K562 (cell line): Measurements from ENCODE around the gene DPYSL4. TPM values are rescaled to one million over a fixed set of nuclear protein-coding genes. Genes with fewer than 3 reads are reported as not detected.

Experiments used
- ATAC-seq: fragments of 200-7000 bp; cut with Tn5 transposase; 3 replicates; pipeline ENCODE4 v1.9.1; 2020; ENCODE audit warnings: moderate library complexity
- BruUV-seq: library from RNA; stranded (reverse); fragments of 400-500 nt; replicated peaks from 2 replicates; lab custom pipeline; 2021; lab: Mats Ljungman, UMichigan
- CTCF ChIA-PET: fragments of 300-600 bp; formaldehyde crosslinking; extraction: SDS; loops from one replicate; lab custom pipeline; 2021; ENCODE audit warnings: low intra/inter-chr PET ratio; lab: Yijun Ruan, JAX
- POLR2A ChIA-PET: fragments of 300-600, 350-650 bp; sonication (Branson Sonifier 250); formaldehyde crosslinking; extraction: SDS; loops from one replicate; lab custom pipeline; 2021; ENCODE audit warnings: antibody characterized with exemption, inconsistent platforms; lab: Yijun Ruan, JAX
- DNase-seq, 4 experiments: peaks; one replicate each; pipeline versions ENCODE4 v3.0.0 to v3.0.0-alpha.2; 2011 to 2018; ENCODE audit warnings: low spot score in 3 of 4, mixed read lengths in 3 of 4; ENCODE audit errors: extremely low read depth in 1 of 4
- FAIRE-seq: peaks from 2 replicates; lab custom pipeline; 2011; peaks lifted over from hg19 to GRCh38; lab: Jason Lieb, UNC
- H2AFZ ChIP-seq: 2 replicates; pipeline ENCODE4 v1.6.0; 2011; ENCODE audit warnings: low read depth, low read length, control low read depth, inconsistent platforms
- H3K27ac ChIP-seq: fragments of 200-600 bp; 3 replicates; pipeline ENCODE4 v1.8.0; 2011; ENCODE audit warnings: low read depth, mild to moderate bottlenecking, control low read depth, inconsistent platforms, low read length, moderate library complexity, mixed read lengths; ENCODE audit errors: extremely low read depth
- H3K27me3 ChIP-seq, 2 experiments: fragments of 300-600 bp in 1 of 2; 2 replicates in 1 of 2; 3 replicates in 1 of 2; pipeline versions ENCODE4 v1.6.0 to v1.8.0; 2011; ENCODE audit warnings: inconsistent platforms in 2 of 2, low read length in 2 of 2, mild to moderate bottlenecking in 1 of 2, mixed read lengths in 1 of 2, moderate library complexity in 1 of 2; ENCODE audit not compliant: control insufficient read depth in 2 of 2, insufficient read depth in 2 of 2
- H3K36me3 ChIP-seq: fragments of 300-600 bp; 3 replicates; pipeline ENCODE4 v1.8.0; 2011; ENCODE audit warnings: mild to moderate bottlenecking, low read length, inconsistent platforms; ENCODE audit not compliant: control insufficient read depth, insufficient read depth
- H3K4me1 ChIP-seq, 2 experiments: fragments of 200-600 bp in 1 of 2; replicated peaks in 1 of 2; 2 replicates in 1 of 2; 3 replicates in 1 of 2; pipeline versions ENCODE4 v1.5.1 to v1.8.0; 2011; ENCODE audit warnings: inconsistent platforms in 2 of 2, low read length in 2 of 2, mild to moderate bottlenecking in 1 of 2, mixed read lengths in 1 of 2, moderate library complexity in 1 of 2; ENCODE audit not compliant: control insufficient read depth in 2 of 2, insufficient read depth in 2 of 2
- H3K4me2 ChIP-seq: 2 replicates; pipeline ENCODE4 v1.6.1; 2011; ENCODE audit warnings: low read length, control low read depth, inconsistent platforms, mixed read lengths; ENCODE audit not compliant: insufficient read depth
- H3K4me3 ChIP-seq: fragments of 200-600 bp; sonication (generic), shearing (Covaris generic); 2 replicates; pipeline ENCODE4 v1.5.1; 2016; ENCODE audit warnings: control low read depth, inconsistent platforms
- H3K79me2 ChIP-seq: fragments of 200-600 bp; 3 replicates; pipeline ENCODE4 v1.8.0; 2011; ENCODE audit warnings: low read length, inconsistent platforms; ENCODE audit not compliant: control insufficient read depth, insufficient read depth
- H3K9ac ChIP-seq, 2 experiments: 2 replicates each; pipeline versions ENCODE4 v1.6.0 to v1.6.1; 2011; ENCODE audit warnings: low read depth in 2 of 2, low read length in 2 of 2, control low read depth in 1 of 2, inconsistent platforms in 1 of 2, mild to moderate bottlenecking in 1 of 2, mixed read lengths in 1 of 2; ENCODE audit not compliant: insufficient read depth in 1 of 2
- H3K9me1 ChIP-seq: one replicate; pipeline ENCODE4 v1.6.0; 2011; ENCODE audit warnings: inconsistent platforms, mild to moderate bottlenecking, low read length, moderate library complexity; ENCODE audit not compliant: control insufficient read depth, insufficient read depth
- H3K9me3 ChIP-seq: replicated peaks from 2 replicates; pipeline ENCODE4 v1.5.1; 2011; ENCODE audit warnings: low read depth, low read length, inconsistent platforms; ENCODE audit not compliant: control insufficient read depth, insufficient read depth
- H4K20me1 ChIP-seq: replicated peaks from 2 replicates; pipeline ENCODE4 v1.6.1; 2011; ENCODE audit warnings: low read length, inconsistent platforms, mixed read lengths; ENCODE audit not compliant: control insufficient read depth, insufficient read depth
- ARID3A ChIP-seq: IDR thresholded peaks from 2 replicates; pipeline ENCODE4 v1.6.1; 2012; ENCODE audit warnings: low read depth, low read length, improper control_type of control experiment, borderline replicate concordance
- CREM ChIP-seq: IDR thresholded peaks from 2 replicates; pipeline ENCODE4 v1.6.1; 2014; ENCODE audit warnings: antibody characterized with exemption, low read depth
- EWSR1 ChIP-seq: fragments of 450-650 bp; IDR thresholded peaks from 2 replicates; pipeline ENCODE4 v1.6.1; 2018; ENCODE audit warnings: borderline replicate concordance, mild to moderate bottlenecking, low read depth, moderate library complexity; ENCODE audit not compliant: partially characterized antibody
- FOS ChIP-seq: IDR thresholded peaks from 3 replicates; pipeline ENCODE4 v1.6.1; 2011; ENCODE audit not compliant: insufficient read length; ENCODE audit errors: extremely low read depth
- FOXP1 ChIP-seq: sonication (generic); formaldehyde crosslinking; IDR thresholded peaks from 2 replicates; pipeline ENCODE4 v1.8.0; 2022; ENCODE audit warnings: mild to moderate bottlenecking, missing genetic modification reagents
- HMBOX1 ChIP-seq: sonication (generic); IDR thresholded peaks from 2 replicates; pipeline ENCODE4 v1.6.1; 2016
- MED1 ChIP-seq: sonication (generic); formaldehyde crosslinking; IDR thresholded peaks from 2 replicates; pipeline ENCODE4 v1.8.1; 2023; ENCODE audit warnings: missing genetic modification reagents, borderline replicate concordance
- MTA2 ChIP-seq: fragments of 450-650 bp; IDR thresholded peaks from 2 replicates; pipeline ENCODE4 v1.6.1; 2016; ENCODE audit warnings: low read depth
- NR3C1 ChIP-seq: sonication (generic); formaldehyde crosslinking; IDR thresholded peaks from 2 replicates; pipeline ENCODE4 v1.8.1; 2022; ENCODE audit warnings: missing genetic modification reagents
- POLR3A ChIP-seq: IDR thresholded peaks from 2 replicates; pipeline ENCODE4 v1.6.1; 2011; ENCODE audit warnings: borderline replicate concordance, mild to moderate bottlenecking, moderate library complexity; ENCODE audit not compliant: insufficient read length, insufficient read depth; ENCODE audit errors: extremely low read depth
- ZC3H11A ChIP-seq: IDR thresholded peaks from 2 replicates; pipeline ENCODE4 v1.6.1; 2012; ENCODE audit warnings: low read depth, low read length, improper control_type of control experiment
- ZNF133 ChIP-seq: fragments of 250-450 bp; sonication (Bioruptor Pico); IDR thresholded peaks from 2 replicates; pipeline ENCODE4 v1.4.0; 2020; ENCODE audit warnings: mild to moderate bottlenecking
- ZNF212 ChIP-seq: fragments of 450-650 bp; formaldehyde crosslinking; IDR thresholded peaks from 2 replicates; pipeline ENCODE4 v1.4.0; 2020; ENCODE audit warnings: mild to moderate bottlenecking
- ZNF583 ChIP-seq: fragments of 250-450 bp; sonication (Bioruptor Pico); IDR thresholded peaks from 2 replicates; pipeline ENCODE4 v1.4.0; 2020
- WGBS: fragments of 100-300 bp; shearing (Covaris generic); methylation state at CpG from one replicate; pipeline ENCODE4 v1.1.6; 2016; ENCODE audit warnings: low coverage, mixed read lengths; ENCODE audit not compliant: insufficient coverage; ENCODE audit errors: missing lambda C conversion rate; 5-methylcytosine and 5-hydroxymethylcytosine counted together
- in situ Hi-C: fragments of 300-500 bp; cut with MboI; formaldehyde crosslinking; loops from 4 replicates; pipeline ENCODE4 v1.15.0; 2018; ENCODE audit warnings: inconsistent platforms, mixed read lengths
- intact Hi-C: fragments of 100-400 bp; cut with micrococcal nuclease; formaldehyde crosslinking; loops from 2 replicates; pipeline ENCODE4 v1.14.2; 2022
- polyA plus RNA-seq, 8 experiments: library from polyadenylated mRNA; depleted of rRNA in 4 of 8; stranded (reverse) in 5 of 8; unstranded in 3 of 8; fragments of >200 nt; fragmentation: Nextera tagmentation in 2 of 8; fragmentation: Illumina TruSeq in 1 of 8; extraction: Ambion mirVana in 2 of 8; extraction: Trizol in 1 of 8; gene quantifications; 2 replicates each; pipeline versions ENCODE4 v1.2.1 to v1.2.3, GENCODE V29; 2011 to 2014; ENCODE audit warnings: inconsistent platforms in 1 of 8, missing spikeins in 1 of 8
- total RNA-seq, 7 experiments: library from RNA; depleted of rRNA in 6 of 7; stranded (reverse); fragments of >200 nt in 6 of 7; fragmentation: Illumina TruSeq in 2 of 7; extraction: Trizol in 2 of 7; gene quantifications; 2 replicates each; pipeline versions ENCODE4 v1.2.1 to v1.2.3, GENCODE V29; 2011 to 2021; ENCODE audit warnings: low replicate concordance in 1 of 7

DPYSL4 gene
- total and polyA plus RNA-seq, 9 of the 15 experiments (the other 6 are each of a cell fraction or from before 2014, with no cell fraction given) = 0.03 TPM; not detected in 8

GRCh38 chr10:132249226-132249724 lies 62.5 kb downstream of the DPYSL4 start:
- Histone ChIP-seq H3K9me1 (no peaks in the 10 kb centered on the region), H3K27me3 (peaks cover 2 to 48% of the 10 kb centered on the region in 2 experiments; a peak in 3 of 5 replicates), H3K4me3 (no peak overlapping the region), H2AFZ (no peak overlapping the region), H3K4me1 (peaks cover 4 to 27% of the 10 kb centered on the region in 2 experiments; a peak in 3 of 5 replicates), H3K79me2 (no peaks in the 10 kb centered on the region), H3K9ac (no peak overlapping the region; a peak in 1 of 4 replicates), H3K27ac (no peak overlapping the region), H3K36me3 (no peaks in the 10 kb centered on the region), H4K20me1 (0 out of 2 replicates have a peak, but pooled peaks cover 4% of the 10 kb centered on the region), H3K4me2 (peak overlapping the region; percentile 12; the same call in 1 of the 2 replicates), H3K9me3 (no peaks in the 10 kb centered on the region)
- ChIA-PET CTCF (no interaction called here), POLR2A (no interaction called here)
- in situ Hi-C loops (no loop called here), intact Hi-C loops (no loop called here)
- WGBS = 10% methylated on average over 4 of the region's 11 CpGs
- FAIRE-seq (no peak), ATAC-seq (peak; percentile 21; the same call in 1 of the 3 replicates), DNase-seq (peak in 1 of 4 experiments; percentile 6)
- TF ChIP-seq MED1 = no peak
- TF ChIP-seq CREM = 0 out of 2 replicates have a peak, but pooled peaks have one; percentile 1
- no TSS peak for BruUV-seq

- H3K27ac ChIP-seq = no peak overlapping the region
- DNase-seq (no peak), ATAC-seq (no peak), FAIRE-seq (no peak)
- H3K9me3 ChIP-seq = no peaks in the 10 kb centered on the region
- in situ Hi-C loops = no loop called here
- no peak overlapping the region for H3K4me2 ChIP-seq
- intact Hi-C loops = no loop called here
- no peaks in the 10 kb centered on the region for H3K9me1 ChIP-seq
- H3K36me3 ChIP-seq = no peaks in the 10 kb centered on the region
- H2AFZ ChIP-seq = no peak overlapping the region
- WGBS = 19% methylated on average over 6 of the region's 17 CpGs
- no peak overlapping the region for H3K9ac ChIP-seq
- no peak overlapping the region for H3K4me3 ChIP-seq
- 0 out of 2 replicates have a peak, but pooled peaks cover 2% of the 10 kb centered on the region for H4K20me1 ChIP-seq
- POLR2A ChIA-PET = no interaction called here
- H3K79me2 ChIP-seq = no peaks in the 10 kb centered on the region
- no TSS peak for BruUV-seq
- CTCF ChIA-PET = no interaction called here
- peaks cover 2 to 45% of the 10 kb centered on the region in 2 experiments; a peak in 3 of 5 replicates for H3K27me3 ChIP-seq
- H3K4me1 ChIP-seq = peaks cover 4 to 27% of the 10 kb centered on the region in 2 experiments; a peak in 3 of 5 replicates
- TF ChIP-seq POLR3A = no peak
- no peak for TF ChIP-seq ZNF133 (CRISPR knock-in tag)
- TF ChIP-seq ARID3A = no peak
- no peak for TF ChIP-seq FOXP1 (CRISPR knock-in tag)
- TF ChIP-seq MTA2 = no peak
- no peak for TF ChIP-seq ZNF583 (CRISPR knock-in tag)
- TF ChIP-seq FOS = no peak
- no peak for TF ChIP-seq NR3C1
- no peak for TF ChIP-seq EWSR1
- TF ChIP-seq ZNF212 (CRISPR knock-in tag) = no peak
- no peak for TF ChIP-seq ZC3H11A
- TF ChIP-seq HMBOX1 = no peak
Measured at GRCh38 chr10:132249824-132250375, 63.2 kb downstream of the DPYSL4 start.
